Muscle of arm (tissue), 12 donors: Measurements from ENCODE around the gene IL16. TPM values are rescaled to one million over a fixed set of nuclear protein-coding genes. Genes with fewer than 3 reads are reported as not detected.
"Not testable (repeated sequence)": the region's sequence is repeated elsewhere in the genome, so short reads cannot be mapped to it uniquely, and the experiment has no call there.

ENCODE experiments used
- DNase-seq: peaks from one replicate; pipeline ENCODE4 v3.0.0-alpha.2; 2013
- polyA plus RNA-seq, 12 donors: library from polyadenylated mRNA; unstranded; fragments of 120-200 nt; gene quantifications; one replicate each; pipeline ENCODE4 v1.2.1, GENCODE V29; 2013; ENCODE audit not compliant: insufficient read length in 12 of 12

Gene IL16
- polyA plus RNA-seq, 12 donors: 5.5 to 19.8 (median 7.6) TPM; not detected in 1

GRCh38 chr15:81334768-81335435, 138.2 kb downstream of the IL16 start:
- DNase-seq: no peak

DNA sequence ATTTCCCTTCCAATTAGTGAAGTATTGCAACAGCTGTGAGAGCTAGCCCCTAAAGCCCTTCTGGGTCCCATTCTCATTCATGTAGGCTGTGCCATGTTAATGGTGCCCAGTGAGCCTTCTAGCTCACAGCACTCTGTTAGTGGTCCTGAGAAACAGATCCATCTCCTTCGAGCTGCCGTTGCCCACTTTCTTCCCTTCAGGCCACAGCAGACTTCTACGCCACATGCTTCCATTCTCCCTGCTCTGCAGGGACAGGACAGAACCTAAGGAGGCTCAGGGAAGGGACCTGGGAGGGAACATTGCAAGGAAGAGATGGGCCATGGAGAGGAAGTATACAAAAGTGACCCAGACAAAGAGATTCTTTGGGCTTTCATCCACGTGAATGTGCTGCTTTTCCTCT, 139.0 kb downstream of the IL16 start:
- no peak for DNase-seq

DNA sequence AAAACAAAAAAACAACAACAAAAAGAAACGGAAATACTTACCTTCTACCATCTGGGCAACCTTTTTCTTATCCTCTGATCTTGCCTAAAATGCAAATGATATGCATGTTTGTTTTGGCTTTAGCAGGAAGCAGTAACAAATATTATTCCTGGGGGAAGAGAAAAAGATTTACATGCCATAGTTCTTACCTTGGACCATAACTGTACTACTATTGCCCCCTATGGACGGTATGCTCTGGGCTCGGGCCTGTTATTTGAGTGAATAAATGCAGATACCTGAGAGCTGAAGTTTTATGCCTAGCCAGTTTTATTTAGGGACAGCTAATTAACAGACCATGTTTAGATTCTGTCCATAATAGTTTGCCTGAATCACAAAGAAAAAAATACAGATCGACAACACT, 139.9 kb downstream of the IL16 start:
- no peak for DNase-seq

DNA sequence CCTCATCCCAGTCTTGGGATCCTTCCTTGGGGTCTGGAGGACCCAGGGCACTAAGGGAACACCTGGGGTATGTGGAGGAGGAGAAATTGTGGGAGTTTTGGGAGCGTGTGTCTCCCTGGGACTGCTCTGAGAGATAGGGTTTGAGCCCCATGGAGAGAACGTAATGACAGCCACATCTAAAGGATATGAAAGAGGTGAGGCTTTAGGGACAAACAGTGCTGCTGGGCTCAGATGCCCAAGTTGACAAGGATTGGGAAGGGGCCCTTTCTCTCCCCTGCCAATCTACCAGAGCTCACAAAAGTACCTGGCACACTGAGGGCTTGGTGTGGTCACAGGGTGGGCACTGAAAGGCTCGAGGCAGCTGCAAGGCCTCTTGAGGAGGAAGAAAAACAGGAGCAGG, 140.6 kb downstream of the IL16 start:
- DNase-seq: no peak

DNA sequence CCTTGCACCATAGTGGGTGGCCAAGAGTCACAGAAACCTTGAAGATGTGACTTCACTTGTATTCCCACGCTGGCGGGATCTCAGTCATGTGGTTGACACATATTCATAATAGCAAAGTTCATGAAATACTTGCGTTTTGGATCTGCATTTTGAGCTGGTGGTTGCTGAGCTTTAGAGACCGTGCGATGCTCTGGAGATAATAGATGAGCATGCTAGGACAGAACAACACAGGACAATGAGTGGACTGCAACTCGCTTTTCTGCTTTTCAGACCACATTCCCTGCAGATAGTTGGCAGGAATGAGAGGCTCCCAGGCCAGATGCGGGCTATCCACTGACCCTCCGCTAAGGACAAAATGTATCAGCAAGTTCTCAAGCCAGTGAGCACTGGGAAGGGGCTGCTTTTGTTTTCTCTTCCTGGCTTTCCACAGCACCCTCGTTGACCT, 141.1 kb downstream of the IL16 start:
- peak; percentile 39 for DNase-seq

GRCh38 chr15:81338170-81339007, 141.7 kb downstream of the IL16 start:
- DNase-seq: peak; percentile 68

DNA sequence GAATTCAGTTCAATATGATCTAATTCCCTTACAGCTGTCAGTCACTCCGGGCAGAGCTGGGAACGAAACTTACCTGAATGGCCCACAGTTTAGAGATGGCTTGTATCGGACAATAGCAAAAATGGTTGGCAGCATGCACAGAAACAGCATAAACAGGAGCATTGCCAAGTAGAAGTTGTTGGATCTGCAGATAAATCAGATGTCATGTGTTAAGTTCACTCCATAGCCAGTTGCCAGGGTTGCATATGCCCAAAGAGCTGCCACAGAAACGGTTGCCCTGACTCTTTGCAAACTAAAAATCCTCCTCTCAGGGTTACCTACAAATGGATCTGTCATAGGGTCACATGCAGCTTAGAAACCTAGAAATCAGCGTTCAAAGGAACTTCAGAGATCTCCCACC, 142.6 kb downstream of the IL16 start:
- DNase-seq: no peak

GRCh38 chr15:81339851-81340250, 143.2 kb downstream of the IL16 start:
- DNase-seq: no peak

- DNase-seq: no peak
Measured at GRCh38 chr15:81341351-81341750, 144.7 kb downstream of the IL16 start.

- DNase-seq: no peak
Measured at GRCh38 chr15:81343371-81343770, 146.7 kb downstream of the IL16 start.

GRCh38 chr15:81346611-81347010, 149.9 kb downstream of the IL16 start:
- no peak for DNase-seq

DNA sequence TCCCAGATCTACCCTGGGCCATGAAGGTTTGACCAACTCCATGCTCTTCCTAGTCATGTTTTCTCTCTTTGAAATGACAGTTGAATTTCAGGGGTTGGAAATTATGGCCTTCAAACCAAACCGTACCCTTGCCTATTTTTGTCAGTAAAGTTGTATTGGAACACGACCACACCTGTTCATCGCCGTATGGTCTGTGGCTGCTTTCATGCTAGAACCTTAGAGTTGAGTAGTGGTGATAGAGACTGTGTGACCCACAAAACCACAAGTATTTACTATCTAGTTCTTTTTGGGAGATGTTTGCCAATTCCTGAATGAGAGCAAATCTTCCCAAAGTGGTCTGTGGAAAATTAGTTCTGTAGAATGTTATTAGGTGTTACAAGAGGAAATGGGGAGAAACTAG, 151.2 kb downstream of the IL16 start:
- DNase-seq: no peak

- DNase-seq: not testable (repeated sequence)
Measured at GRCh38 chr15:81348691-81349090, 152.0 kb downstream of the IL16 start.

GRCh38 chr15:81349271-81349670, 152.6 kb downstream of the IL16 start:
- no peak for DNase-seq

DNA sequence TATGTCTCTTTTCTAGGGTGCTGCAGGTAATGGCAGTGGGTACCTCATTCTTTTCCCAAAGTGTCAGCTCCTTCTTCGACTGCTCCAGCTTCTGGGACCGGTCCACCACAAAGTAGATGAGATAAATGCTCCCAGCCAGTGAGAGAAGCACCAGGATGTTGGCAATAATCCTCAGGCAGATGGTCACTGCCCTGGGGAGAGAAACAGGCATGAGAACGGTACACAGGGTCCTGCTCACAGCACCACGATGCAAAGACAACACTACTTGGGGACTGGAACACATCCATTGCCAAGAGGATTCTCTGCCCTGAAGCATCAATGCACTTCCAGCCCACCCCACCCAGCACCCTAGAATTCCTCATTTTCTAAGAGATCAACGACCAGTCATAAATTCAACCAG, 155.0 kb downstream of the IL16 start:
- no peak for DNase-seq

DNA sequence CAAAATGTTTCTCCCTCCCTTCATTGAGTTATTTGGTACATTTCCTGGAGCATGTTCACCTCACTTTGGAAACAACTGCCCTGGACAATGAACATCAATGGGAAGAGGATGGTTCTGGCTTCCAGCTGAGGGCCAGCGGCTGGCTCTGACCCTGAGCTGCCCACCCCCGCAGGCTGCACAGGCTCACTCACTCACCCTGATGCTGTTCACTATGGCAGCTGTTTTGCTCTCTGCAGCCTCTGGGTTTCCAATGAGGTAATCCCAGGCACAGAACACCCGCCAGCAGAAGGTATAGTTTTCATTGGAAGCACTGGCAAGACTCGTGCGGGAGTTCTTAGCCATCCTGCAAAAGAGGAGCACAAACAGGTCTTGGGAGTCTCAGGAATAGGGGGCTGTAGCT, 159.6 kb downstream of the IL16 start:
- DNase-seq: no peak

DNA sequence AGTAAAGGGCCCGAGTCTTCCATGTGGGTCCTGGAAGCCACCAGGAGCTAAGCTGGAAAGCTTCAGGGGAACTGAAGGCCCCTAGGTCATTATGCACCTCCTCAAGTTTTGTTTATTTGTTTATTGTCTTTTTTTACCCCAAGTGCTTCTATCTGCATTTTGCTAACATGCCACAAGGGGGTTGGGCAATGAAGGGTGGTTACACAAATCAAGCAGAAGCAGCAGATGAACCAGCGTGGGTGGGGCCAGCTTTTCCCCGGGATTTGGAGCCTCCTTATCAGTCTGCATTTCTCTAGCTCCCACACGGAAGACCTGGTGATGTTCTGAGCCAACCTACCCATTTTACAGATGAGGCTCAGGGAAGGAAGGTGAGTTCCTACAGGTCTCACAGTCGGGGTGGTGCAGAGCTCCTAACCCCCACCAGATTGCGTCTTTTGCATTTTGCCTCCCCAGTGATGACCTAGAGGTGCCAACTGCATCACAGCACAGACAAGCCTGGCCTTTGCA, 160.6 kb downstream of the IL16 start:
- DNase-seq: no peak

DNA sequence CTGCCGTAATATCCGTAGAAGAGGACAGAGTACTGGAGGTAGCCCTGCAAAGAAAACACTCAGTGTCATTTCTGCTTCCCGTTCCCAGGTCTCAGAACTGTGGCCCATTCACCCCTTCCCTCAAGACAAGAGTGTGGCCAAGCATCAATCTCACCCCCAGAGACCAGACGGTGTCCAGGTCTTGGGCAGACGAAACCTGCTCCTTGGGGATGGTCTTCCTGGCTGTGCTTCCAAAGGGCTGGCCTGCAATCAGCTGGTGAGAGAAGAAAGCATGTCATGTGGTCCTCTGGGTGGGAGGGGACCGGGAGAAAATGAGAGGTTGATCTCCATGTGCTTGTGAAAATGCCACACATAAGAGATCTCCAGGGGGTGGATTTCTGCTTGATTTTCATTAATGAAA, 161.6 kb downstream of the IL16 start:
- no peak for DNase-seq

DNA sequence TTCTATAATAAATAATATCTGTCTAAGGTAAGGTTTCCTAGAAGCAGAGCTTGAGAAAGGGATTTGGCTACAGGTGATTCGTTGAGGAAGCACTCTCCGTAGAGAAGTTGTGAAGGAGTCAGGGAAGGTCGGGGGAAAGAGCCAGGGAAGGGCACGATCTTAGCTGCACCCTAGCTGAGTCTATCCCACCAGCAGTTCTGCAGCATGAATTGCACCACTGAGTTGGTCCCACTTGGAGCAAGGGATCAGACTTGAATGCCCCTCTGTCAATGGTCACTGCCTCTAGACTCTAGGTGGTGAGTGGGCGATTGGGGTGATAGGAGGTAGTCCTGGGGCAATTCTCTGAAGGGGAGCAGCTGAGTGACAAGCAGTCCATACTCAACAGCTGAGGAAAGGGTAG, 163.8 kb downstream of the IL16 start:
- DNase-seq: no peak

GRCh38 chr15:81361891-81362290, 165.2 kb downstream of the IL16 start:
- DNase-seq: no peak

GRCh38 chr15:81362790-81363189, 166.1 kb downstream of the IL16 start:
- DNase-seq: no peak

DNA sequence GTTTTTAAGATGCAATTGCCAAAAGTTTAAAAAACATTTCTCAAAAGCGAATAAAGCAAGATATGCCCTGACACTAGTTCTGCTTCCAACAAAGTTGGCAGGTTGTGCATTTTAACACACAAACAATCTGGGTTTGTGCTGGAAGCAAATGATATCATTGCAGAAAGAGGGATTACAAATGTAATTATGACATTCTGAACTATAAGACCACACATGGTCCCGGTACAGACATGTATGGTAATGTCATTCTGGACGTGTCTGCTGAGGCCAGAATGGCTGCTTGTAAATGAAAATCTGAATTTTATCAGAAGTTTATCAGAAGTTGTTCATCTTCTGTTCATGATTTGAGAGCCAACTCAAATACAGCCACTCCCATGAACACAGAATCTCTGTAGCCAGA, 166.6 kb downstream of the IL16 start:
- peak; percentile 40 for DNase-seq
